Endometrial microvascular endothelial cells (primary cell): Measurements from ENCODE around the gene ABCC5. TPM values are rescaled to one million over a fixed set of nuclear protein-coding genes. Genes with fewer than 3 reads are reported as not detected.

Source experiments
- in situ Hi-C: cut with HindIII; loops from 2 replicates; pipeline ENCODE4 v1.10.0; 2017; ENCODE audit warnings: low sequenced_read_pairs, low pct_unique_long_range_greater_than_20kb; ENCODE audit errors: inconsistent ontology term
- total RNA-seq: library from RNA; depleted of rRNA; stranded (reverse); fragments of >200 nt; gene quantifications from one replicate; pipeline ENCODE4 v1.2.3, GENCODE V29; 2015; ENCODE audit errors: inconsistent ontology term

The ABCC5 gene
- total RNA-seq, 1 donor from 2014 or later: 7.0 TPM

GRCh38 chr3:183907911-183908331, 109.8 kb downstream of the ABCC5 start:
- in situ Hi-C loops: no loop called here

GRCh38 chr3:183907176-183907575, 110.5 kb downstream of the ABCC5 start:
- in situ Hi-C loops: no loop called here

- in situ Hi-C loops: no loop called here
Measured at GRCh38 chr3:183906234-183906921, 111.3 kb downstream of the ABCC5 start.

DNA sequence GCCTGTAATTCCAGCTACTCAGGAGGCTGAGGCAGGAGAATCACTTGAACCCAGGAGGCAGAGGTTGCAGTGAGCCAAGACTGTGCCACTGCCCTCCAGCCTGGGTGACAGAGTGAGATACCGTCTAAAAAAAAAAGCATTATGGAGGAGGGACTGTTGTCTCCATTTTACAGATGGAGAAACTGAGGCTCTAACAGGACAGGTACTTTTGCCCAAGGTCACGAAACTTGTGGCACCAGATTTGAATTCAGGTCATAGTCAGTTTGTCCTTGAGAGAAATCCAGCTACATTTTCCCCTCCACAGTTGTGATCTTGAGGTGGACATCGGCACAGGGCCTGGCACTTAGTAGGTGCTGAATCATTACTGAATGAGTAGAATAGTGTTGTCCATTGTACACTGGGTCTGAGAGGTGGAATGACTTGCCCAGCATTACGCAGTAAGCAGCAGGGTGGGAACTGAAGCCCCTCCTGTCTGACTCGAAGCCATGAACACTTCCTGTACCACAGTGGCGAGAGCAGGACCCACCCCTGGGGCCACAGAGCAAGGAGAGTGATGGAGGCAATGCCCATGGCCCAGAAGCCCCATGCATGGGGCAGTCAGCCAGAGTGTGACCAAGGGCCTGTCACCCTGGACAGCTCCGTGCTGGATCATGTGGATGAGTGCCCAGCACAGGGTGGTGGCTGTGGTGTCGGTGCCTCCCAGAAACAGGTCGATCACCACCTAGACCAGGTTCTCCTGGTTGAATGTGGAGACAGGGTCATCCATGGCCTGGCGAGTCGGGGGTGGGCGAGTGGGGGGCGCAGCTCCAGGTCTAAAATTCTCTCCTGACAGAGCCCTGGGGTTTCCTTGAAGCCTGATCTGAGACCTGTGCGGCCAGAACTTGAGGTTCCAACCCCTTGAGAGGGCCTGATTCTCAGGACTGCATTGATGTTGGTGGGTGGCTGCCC, 112.6 kb downstream of the ABCC5 start:
- in situ Hi-C loops: no loop called here

- in situ Hi-C loops: no loop called here
Measured at GRCh38 chr3:183898028-183898431, 119.7 kb downstream of the ABCC5 start.

GRCh38 chr3:183897606-183898005, 120.1 kb downstream of the ABCC5 start:
- in situ Hi-C loops: no loop called here

DNA sequence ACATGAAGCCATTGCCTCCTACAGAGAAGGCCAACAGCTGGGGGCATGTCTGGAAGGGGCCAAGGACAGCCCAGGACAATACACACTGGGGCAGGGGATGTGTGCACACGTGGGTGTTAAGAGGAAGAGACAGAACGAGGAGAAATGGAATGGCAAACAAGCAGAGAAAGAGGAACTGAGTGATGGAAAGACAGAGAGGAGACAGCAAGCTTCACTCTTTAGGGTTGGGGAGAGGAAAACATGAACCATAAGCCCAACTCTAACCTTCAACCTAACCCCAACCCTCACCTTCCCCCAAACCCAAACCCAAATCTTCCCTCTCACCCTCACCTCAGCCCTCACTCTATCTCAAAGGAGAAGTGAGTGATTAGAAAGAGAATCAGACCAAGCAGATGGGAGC, 121.1 kb downstream of the ABCC5 start:
- in situ Hi-C loops: no loop called here

- in situ Hi-C loops: no loop called here
Measured at GRCh38 chr3:183896184-183896583, 121.5 kb downstream of the ABCC5 start.

DNA sequence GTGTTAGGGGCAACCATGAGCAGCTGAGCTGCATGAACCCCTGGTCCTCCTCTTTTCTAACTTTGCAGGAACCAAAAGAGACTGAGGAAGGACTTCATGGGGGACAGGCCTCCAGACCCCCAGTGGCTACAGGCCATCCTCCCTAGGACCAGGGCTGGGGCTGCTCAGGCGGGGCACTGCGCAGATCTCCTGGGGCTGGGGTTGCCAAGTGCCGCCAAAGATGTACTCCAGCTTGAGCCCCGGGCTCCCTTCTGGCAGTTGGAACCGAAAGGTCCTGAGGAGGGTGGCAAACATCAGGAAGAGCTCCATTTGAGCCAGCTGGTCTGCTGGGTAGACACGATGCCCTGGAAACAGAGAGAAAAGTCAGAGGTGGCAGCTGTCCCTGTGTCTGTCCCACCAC, 121.9 kb downstream of the ABCC5 start:
- in situ Hi-C loops: no loop called here

DNA sequence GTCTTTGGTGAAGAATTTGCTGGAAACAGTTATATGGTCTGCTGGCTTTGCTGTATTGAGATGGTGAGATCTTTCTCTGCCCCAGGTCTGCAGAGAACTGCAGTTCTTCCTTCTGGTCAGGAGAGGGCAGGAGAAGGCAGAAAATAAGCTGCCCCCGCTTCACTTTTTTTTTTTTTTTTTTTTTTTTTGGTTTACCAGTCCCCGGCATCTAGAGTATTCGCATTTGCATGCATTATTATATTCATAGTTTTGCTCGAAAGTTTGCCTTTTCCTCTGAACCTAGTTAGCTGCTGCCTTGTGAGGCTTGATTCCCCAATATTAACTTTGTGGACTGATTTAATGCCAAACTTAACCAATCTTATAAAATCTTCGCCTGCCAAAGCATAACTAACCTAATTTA, 122.4 kb downstream of the ABCC5 start:
- in situ Hi-C loops: no loop called here

DNA sequence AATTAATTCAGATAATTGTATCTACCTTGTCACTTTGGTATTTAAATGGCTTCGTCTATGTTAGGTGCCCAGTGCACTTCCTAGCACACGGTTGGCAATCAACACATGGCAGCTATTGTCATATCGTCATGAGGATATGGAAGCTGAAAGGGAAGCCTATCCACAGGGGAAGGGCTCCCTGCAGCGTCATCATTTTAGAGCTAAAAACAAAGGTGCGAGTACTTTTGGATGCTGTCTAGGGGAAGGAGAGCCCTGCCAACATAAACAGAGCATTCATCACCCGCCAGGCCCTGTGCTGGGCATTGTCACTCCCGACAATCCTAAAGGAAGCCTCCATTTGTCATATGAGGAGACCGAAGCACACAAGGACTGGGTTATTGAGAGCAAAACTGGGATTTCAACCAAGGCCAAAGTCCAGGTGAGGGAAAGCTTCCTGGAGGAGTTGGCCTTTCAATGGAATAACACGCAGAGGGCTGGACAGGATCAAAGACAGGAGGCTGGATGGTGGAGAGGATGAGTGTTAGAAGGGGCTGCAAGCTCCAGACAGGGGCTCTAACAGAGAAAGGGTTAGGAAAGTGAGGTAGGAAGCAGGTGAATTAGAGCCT, 125.0 kb downstream of the ABCC5 start:
- in situ Hi-C loops: no loop called here

DNA sequence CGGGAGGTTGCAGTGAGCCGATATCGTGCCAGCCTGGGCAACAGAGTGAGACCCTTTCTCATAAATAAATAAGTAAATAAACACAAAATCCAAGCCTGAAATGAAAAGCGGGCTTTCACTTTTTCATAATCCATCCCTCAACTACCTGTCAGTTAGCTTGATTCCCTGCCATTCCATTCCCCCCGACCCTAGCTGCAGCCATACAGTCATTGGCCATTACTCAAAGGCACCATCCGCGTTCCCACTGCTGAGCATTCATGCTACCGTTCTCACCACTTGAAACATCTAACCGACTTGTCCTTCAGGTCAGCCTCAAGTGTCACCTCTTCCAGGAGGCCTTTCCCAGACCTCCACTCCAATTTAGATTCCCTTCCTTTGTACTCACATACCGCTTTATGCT, 131.9 kb downstream of the ABCC5 start:
- in situ Hi-C loops: no loop called here

DNA sequence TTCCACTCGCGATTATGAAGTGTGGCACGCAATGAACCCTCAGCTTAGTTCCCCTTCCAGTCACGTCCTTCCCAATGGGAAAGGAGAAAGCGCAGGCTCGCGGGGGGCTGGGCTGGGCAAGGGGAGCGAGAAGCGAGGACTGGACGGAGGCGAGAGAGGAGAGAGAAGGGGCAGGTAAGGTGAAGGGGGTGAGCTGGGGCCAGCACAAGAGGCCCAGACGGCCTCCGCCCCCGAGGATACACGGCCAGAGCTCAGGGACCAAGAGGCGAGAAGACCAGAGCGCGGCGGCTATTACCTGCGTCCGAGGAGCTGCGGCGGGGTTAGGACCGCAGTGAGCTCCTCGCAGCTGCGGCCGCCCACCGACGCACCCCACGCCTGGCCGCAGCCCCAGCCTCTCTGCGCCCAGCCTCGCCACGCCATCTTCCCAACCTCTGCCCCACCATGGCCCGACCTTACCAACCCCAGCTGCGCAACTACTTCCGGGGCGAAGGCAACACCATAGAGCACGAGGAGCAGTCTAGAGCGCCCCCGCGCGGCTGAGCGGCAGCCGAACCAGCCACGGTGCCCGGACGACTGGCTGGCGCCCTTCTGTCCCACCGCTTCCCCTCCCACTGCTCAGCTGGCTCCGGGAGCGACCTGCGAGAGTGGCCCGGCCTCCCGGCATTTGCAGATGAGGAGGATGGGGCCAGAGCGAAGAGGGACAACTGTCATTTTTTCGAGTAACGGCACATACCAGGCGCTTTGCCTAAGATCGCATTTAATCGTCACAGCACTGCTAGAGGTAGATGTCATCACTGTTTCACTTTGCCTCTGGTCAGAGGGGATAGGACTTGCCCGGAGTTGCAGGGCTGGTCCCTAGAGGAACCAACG, 133.0 kb downstream of the ABCC5 start, which contains the start of gene PARL:
Gene PARL, minus strand, starts transcription at position 454 of the 870 bp plus-strand sequence. Its CDS starts 34 bp downstream, at position 420.
- in situ Hi-C loops: no loop called here

- in situ Hi-C loops: no loop called here
Measured at GRCh38 chr3:183884097-183884426, 133.6 kb downstream of the ABCC5 start.

DNA sequence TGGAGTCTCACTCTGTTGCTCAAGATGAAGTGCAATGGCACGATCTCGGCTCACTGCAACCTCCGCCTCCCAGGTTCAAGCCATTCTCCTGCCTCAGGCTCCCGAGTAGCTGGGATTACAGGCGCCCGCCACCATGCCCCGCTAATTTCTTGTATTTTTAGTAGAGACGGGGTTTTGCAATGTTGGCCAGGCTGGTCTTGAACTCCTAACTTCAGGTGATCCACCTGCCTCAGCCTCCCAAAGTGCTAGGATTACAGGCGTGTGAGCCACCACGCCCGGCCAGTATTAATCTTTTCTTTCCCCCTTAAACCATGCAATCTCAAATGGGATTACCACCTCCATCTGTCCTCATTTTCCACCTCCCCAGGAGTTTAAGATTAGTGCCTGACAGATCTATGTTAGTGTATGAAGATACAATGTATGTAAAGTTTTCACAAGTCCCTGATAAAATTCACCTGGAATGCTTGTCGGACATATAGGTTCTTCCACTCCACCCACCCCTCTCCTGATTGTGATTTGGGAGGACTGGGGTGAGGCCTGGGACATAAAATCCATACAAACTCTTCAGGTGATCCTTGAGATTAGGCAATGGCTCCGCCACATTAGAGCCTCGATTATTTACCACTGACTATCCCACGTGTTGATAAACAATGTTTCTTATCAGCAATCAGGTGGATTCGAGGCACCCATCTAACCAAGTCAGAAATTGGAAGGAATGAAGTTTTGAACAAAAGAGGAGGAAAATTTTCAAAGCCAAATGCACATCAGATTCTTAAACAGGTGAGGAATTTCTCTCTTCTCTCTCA, 134.2 kb downstream of the ABCC5 start:
- in situ Hi-C loops: no loop called here

DNA sequence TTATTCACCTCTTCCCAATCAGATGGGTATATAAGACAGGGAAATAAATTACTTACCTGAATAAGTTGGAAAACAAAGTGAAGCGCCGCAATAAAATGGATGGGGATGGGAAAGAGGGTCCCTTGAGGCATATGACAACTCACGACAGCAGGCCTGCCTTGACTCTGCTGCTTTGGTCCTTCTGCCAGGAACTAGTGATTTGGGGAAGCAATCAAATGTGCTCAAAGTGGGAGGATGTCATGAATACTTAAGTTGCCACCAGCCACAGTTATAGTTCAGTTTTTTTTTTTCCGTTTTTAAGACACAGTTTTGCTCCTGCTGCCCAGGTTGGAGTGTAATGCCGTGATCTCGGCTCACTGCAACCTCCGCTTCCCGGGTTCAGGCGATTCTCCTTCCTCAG, 137.6 kb downstream of the ABCC5 start:
- in situ Hi-C loops: no loop called here

DNA sequence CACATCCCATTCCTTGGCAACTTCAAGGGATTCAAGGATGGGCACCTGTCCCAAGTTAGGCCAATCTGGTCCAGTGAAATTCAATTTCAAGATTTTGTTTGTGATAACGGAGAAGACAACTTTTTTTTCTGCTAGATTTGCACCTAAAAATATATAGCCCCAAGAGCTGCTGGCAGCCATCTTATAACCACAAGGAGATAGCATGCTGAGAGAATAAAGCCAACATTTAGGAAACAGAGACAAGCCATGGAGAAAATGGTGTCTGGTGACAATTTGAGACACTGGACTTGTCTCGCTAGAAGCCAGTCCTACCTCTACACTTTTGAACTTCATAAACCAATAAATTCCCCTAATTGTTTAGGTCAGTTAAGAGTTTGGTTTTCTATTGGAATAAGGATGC, 138.4 kb downstream of the ABCC5 start:
- in situ Hi-C loops: no loop called here

DNA sequence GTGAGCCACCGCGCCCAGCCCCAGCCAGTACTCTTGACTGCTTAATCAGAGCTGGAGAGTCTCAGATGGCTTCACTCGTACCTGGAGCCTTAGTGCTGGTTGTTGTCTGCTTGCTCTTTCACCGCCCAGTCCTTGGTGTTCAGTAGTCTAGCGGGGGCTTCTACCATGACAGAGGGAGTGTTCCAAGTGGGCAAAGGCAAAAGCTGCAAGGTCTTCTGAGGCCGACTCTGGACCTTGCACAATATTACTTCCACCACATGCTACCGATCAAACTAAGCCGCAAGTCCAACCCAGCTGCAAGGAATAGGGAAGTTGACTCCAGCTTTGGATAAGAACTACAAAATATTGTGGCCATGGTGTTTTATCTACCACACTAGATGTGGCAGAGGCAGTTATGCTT, 139.6 kb downstream of the ABCC5 start:
- in situ Hi-C loops: no loop called here
